ENCODE measurements around the gene BTC. TPM values are rescaled to one million over a fixed set of nuclear protein-coding genes. Genes with fewer than 3 reads are reported as not detected.
"Not testable (repeated sequence)": the region's sequence is repeated elsewhere in the genome, so short reads cannot be mapped to it uniquely, and the experiment has no call there.

The BTC gene
- total RNA-seq, 1 experiment from 2014 or later = 4.5 TPM

DNA sequence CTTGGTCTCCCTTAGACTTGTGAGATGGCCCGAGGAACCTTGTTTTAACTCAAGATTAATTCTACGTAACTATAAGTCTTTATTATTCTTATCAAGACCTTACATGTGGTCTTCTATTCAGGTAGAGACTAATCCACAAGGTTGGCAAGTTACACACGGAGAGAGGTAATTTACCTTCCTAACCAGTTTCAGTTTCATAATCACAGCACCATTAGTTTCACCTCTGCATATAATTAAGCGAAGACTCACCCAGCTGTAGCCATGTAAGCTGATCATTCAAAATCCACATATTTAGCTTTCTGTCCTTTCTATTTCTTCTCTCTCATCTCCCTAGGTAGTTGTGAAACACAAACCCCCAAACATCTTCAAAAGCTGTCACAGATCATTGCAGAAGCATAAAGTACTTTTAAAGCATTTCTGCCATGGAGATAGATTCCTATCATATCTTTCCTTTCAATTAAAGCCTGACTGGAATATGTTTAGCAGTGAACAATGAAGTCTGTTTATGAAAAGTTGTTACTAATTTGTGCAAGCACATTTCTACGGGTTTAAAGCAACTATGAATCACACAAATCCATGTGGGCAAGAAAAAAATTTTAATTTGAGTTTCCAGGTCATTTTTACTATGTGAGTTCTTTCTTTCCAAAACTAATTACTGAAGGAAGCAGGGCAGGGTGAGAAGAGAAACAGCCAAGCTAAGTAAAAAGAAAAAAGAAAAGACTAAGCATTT is 78.5 kb downstream of the BTC start:
- 0 out of 2 replicates have a peak overlapping the region, but pooled peaks have one; percentile 15 for H3K4me2 ChIP-seq
- H3K4me3 ChIP-seq = no peak overlapping the region
- BruUV-seq (replicated peaks) = no TSS peak

DNA sequence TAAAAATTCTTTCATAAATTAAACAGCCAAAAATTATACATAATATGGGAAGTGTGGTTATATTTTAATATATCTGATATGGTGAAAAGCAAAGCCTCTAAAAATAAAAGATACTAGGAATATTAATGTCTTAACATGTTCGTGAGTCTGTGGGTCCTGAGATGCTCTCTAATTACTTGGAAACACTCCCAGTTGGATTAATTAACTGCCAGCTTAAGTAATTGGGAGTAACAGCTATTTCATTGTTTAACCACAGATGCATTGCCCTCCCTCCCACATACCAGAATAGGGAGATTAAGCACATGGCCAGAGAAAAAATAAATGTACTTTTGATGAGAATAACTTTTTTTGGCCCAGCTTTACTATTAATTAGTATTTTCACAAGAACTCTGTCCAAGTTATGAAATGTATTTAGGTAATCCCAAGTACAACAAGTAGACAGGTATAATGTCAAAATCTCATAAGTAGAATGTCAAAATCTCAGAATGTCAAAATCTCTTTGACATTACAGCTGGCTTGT is 79.7 kb downstream of the BTC start:
- Histone ChIP-seq H3K4me3 (no peak overlapping the region), H3K36me3 (ENCODE audit: low read depth) (no peaks in the 10 kb centered on the region), H4K20me1 (ENCODE audit: insufficient read depth) (no peaks in the 10 kb centered on the region), H3K4me1 (replicated peaks; ENCODE audit: insufficient read depth) (no peaks in the 10 kb centered on the region), H3K79me2 (ENCODE audit: low read depth) (no peaks in the 10 kb centered on the region), H3K4me2 (no peak overlapping the region), H3K27ac (no peak overlapping the region), H3K27me3 (ENCODE audit: insufficient read depth, low read depth) (no peaks in the 10 kb centered on the region), H3F3A (ENCODE audit: insufficient read depth, low read depth) (no peaks in the 10 kb centered on the region), H3K9me2 (ENCODE audit: insufficient read depth) (no peaks in the 10 kb centered on the region), H2AFZ (no peak overlapping the region), H3K9me3 (ENCODE audit: insufficient read depth, low read depth) (no peaks in the 10 kb centered on the region)
- intact Hi-C loops (cut with micrococcal nuclease; ENCODE audit: unreplicated experiment) = no loop called here
- TF ChIP-seq, protein P1, sequence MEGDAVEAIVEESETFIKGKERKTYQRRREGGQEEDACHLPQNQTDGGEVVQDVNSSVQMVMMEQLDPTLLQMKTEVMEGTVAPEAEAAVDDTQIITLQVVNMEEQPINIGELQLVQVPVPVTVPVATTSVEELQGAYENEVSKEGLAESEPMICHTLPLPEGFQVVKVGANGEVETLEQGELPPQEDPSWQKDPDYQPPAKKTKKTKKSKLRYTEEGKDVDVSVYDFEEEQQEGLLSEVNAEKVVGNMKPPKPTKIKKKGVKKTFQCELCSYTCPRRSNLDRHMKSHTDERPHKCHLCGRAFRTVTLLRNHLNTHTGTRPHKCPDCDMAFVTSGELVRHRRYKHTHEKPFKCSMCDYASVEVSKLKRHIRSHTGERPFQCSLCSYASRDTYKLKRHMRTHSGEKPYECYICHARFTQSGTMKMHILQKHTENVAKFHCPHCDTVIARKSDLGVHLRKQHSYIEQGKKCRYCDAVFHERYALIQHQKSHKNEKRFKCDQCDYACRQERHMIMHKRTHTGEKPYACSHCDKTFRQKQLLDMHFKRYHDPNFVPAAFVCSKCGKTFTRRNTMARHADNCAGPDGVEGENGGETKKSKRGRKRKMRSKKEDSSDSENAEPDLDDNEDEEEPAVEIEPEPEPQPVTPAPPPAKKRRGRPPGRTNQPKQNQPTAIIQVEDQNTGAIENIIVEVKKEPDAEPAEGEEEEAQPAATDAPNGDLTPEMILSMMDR (conservative IDR thresholded peaks at IDR 0.05) = no peak
- TF ChIP-seq EZH2 (IDR thresholded peaks at IDR 0.05; ENCODE audit: low read depth) = no peak
- DNase-seq = no peak
- ChIA-PET POLR2A (ENCODE audit: unreplicated experiment) (no interaction called here), CTCF (no interaction called here)
- no TSS peak for BruUV-seq (replicated peaks)

More for the DNA sequence above, 78.5 kb downstream of the BTC start:
- no peaks in the 10 kb centered on the region for H3K4me1 ChIP-seq (replicated peaks; ENCODE audit: insufficient read depth)
- no peaks in the 10 kb centered on the region for H3K9me3 ChIP-seq (ENCODE audit: insufficient read depth, low read depth)
- CTCF ChIA-PET = no interaction called here
- TF ChIP-seq, protein P1 (conservative IDR thresholded peaks at IDR 0.05) = no peak
- no peak for TF ChIP-seq EZH2 (IDR thresholded peaks at IDR 0.05; ENCODE audit: low read depth)
- intact Hi-C loops (cut with micrococcal nuclease; ENCODE audit: unreplicated experiment) = no loop called here
- H3K36me3 ChIP-seq (ENCODE audit: low read depth) = no peaks in the 10 kb centered on the region
- POLR2A ChIA-PET (ENCODE audit: unreplicated experiment) = no interaction called here
- H3K79me2 ChIP-seq (ENCODE audit: low read depth) = no peaks in the 10 kb centered on the region
- peak overlapping the region; percentile 16; the same call in 1 of the 2 replicates for H3K27ac ChIP-seq
- H3F3A ChIP-seq (ENCODE audit: insufficient read depth, low read depth) = no peaks in the 10 kb centered on the region
- DNase-seq = no peak
- H4K20me1 ChIP-seq (ENCODE audit: insufficient read depth) = no peaks in the 10 kb centered on the region
- H2AFZ ChIP-seq = no peak overlapping the region
- H3K27me3 ChIP-seq (ENCODE audit: insufficient read depth, low read depth) = no peaks in the 10 kb centered on the region
- no peaks in the 10 kb centered on the region for H3K9me2 ChIP-seq (ENCODE audit: insufficient read depth)

DNA sequence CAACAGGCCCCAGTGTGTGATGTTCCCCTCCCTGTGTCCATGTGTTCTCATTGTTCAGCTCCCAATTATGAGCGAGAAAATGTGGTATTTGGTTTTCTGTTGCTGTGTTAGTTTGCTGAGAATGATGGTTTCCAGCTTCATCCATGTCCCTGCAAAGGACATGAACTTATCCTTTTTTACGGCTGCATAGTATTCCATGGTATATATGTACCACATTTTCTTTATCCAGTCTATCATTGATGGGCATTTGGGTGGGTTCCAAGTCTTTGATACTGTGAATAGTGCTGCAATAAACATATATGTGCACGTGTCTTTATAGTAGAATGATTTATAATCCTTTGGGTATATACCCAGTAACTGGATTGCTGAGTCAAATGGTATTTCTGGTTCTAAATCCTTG is 86.2 kb downstream of the BTC start:
- H3K4me3 ChIP-seq; H4K20me1 ChIP-seq (ENCODE audit: insufficient read depth); BruUV-seq (replicated peaks); H2AFZ ChIP-seq; H3K9me3 ChIP-seq (ENCODE audit: insufficient read depth, low read depth); POLR2A ChIA-PET (ENCODE audit: unreplicated experiment); DNase-seq; H3K27ac ChIP-seq; H3K27me3 ChIP-seq (ENCODE audit: insufficient read depth, low read depth); intact Hi-C loops (cut with micrococcal nuclease; ENCODE audit: unreplicated experiment); H3K36me3 ChIP-seq (ENCODE audit: low read depth); H3K4me1 ChIP-seq (replicated peaks; ENCODE audit: insufficient read depth); H3K9me2 ChIP-seq (ENCODE audit: insufficient read depth); CTCF ChIA-PET; H3F3A ChIP-seq (ENCODE audit: insufficient read depth, low read depth); H3K4me2 ChIP-seq; H3K79me2 ChIP-seq (ENCODE audit: low read depth): not testable (repeated sequence)

Other genes with a start within 250 kb of the BTC start
- 0.44 and 0.70 TPM in 2 replicates for gene PARM1, start 138.6 kb upstream of the BTC start, total RNA-seq (2021)